ENCODE results near the gene BMX.

The BMX gene

GRCh38 chrX:15498741-15499140 is 1.9 kb upstream of the BMX start:
- TF ChIP-seq CTCF (IDR thresholded peaks at IDR 0.05; ENCODE audit: insufficient read depth, low read length, missing control alignments): no peak
- CTCF ChIA-PET: interaction anchor here (0.7 to 2.0 kb wide), 5 partner anchors 9 to 188 kb away, joined by 3 to 5 read pairs (median 4); no protein-coding TSS in a partner anchor

GRCh38 chrX:15499976-15500375 is 631 bp upstream of the BMX start:
- POLR2A ChIA-PET: no interaction called here

More at GRCh38 chrX:15498741-15499140, 1.9 kb upstream of the BMX start:
- no peak overlapping the region for H3K4me3 ChIP-seq (ENCODE audit: low read depth, low read length)
- DNase-seq (ENCODE audit: low read depth, low spot score): no peak
- POLR2A ChIA-PET: no interaction called here

GRCh38 chrX:15501506-15501905 is 899 bp downstream of the BMX start:
- POLR2A ChIA-PET: no interaction called here
- CTCF ChIA-PET: interaction anchor here (1.4 kb wide), 1 partner anchor 152 kb away, joined by 3 read pairs; no protein-coding TSS in a partner anchor
- TF ChIP-seq CTCF (IDR thresholded peaks at IDR 0.05; ENCODE audit: insufficient read depth, low read length, missing control alignments): no peak
- DNase-seq (ENCODE audit: low read depth, low spot score): no peak
- H3K4me3 ChIP-seq (ENCODE audit: low read depth, low read length): no peak overlapping the region

More at GRCh38 chrX:15499976-15500375, 631 bp upstream of the BMX start:
- no peak for DNase-seq (ENCODE audit: low read depth, low spot score)
- TF ChIP-seq CTCF (IDR thresholded peaks at IDR 0.05; ENCODE audit: insufficient read depth, low read length, missing control alignments): no peak
- CTCF ChIA-PET: interaction anchor here (2.0 kb wide), 1 partner anchor 14 kb away, joined by 4 read pairs; no protein-coding TSS in a partner anchor
- H3K4me3 ChIP-seq (ENCODE audit: low read depth, low read length): no peak overlapping the region

- DNase-seq (ENCODE audit: low read depth, low spot score): no peak
- ChIA-PET POLR2A (no interaction called here), CTCF (no interaction called here)
- no peak for TF ChIP-seq CTCF (IDR thresholded peaks at IDR 0.05; ENCODE audit: insufficient read depth, low read length, missing control alignments)
- no peak overlapping the region for H3K4me3 ChIP-seq (ENCODE audit: low read depth, low read length)
Observed at GRCh38 chrX:15504661-15505060, 4.1 kb downstream of the BMX start.

- TF ChIP-seq CTCF (IDR thresholded peaks at IDR 0.05; ENCODE audit: insufficient read depth, low read length, missing control alignments): no peak
- DNase-seq (ENCODE audit: low read depth, low spot score): no peak
- ChIA-PET POLR2A (no interaction called here), CTCF (no interaction called here)
- no peak overlapping the region for H3K4me3 ChIP-seq (ENCODE audit: low read depth, low read length)
Observed at GRCh38 chrX:15505101-15505500, 4.5 kb downstream of the BMX start.

GRCh38 chrX:15507005-15507404 is 6.4 kb downstream of the BMX start:
- POLR2A ChIA-PET: no interaction called here
- CTCF ChIA-PET: no interaction called here
- no peak for DNase-seq (ENCODE audit: low read depth, low spot score)
- no peak for TF ChIP-seq CTCF (IDR thresholded peaks at IDR 0.05; ENCODE audit: insufficient read depth, low read length, missing control alignments)
- H3K4me3 ChIP-seq (ENCODE audit: low read depth, low read length): no peak overlapping the region

Data from AG04449 (cell line).